Breast epithelium (tissue), 3 donors: ENCODE results near the gene ZNF324.

Experiments
- CTCF ChIP-seq, 3 donors: fragments of 450-650 bp; IDR thresholded peaks; one replicate each; pipeline ENCODE4 v1.5.1; 2016 to 2017; ENCODE audit warnings: antibody characterized with exemption in 3 of 3, mild to moderate bottlenecking in 3 of 3, moderate library complexity in 3 of 3
- POLR2A ChIP-seq: fragments of 450-650 bp; IDR thresholded peaks from one replicate; pipeline ENCODE4 v1.6.1; 2016; ENCODE audit warnings: antibody characterized with exemption, mild to moderate bottlenecking, moderate library complexity
- POLR2AphosphoS5 ChIP-seq, 3 donors: sonication (generic); formaldehyde crosslinking; IDR thresholded peaks; one replicate each; pipeline ENCODE4 v1.6.1; 2017; ENCODE audit warnings: antibody characterized with exemption in 3 of 3

GRCh38 chr19:58492265-58492664, 25.4 kb downstream of the ZNF324 start:
- TF ChIP-seq CTCF (IDR thresholded peaks at IDR 0.05) (no peak), POLR2AphosphoS5 (IDR thresholded peaks at IDR 0.05) (no peak), POLR2A (no peak)
